ENCODE data around the gene BCKDHB. TPM values are rescaled to one million over a fixed set of nuclear protein-coding genes. Genes with fewer than 3 reads are reported as not detected.

BCKDHB gene
- total and polyA plus RNA-seq, 2 donors (not counting 3 experiments of a cell fraction or from before 2014, with no cell fraction given) = 5.6 to 12.2 TPM

DNA sequence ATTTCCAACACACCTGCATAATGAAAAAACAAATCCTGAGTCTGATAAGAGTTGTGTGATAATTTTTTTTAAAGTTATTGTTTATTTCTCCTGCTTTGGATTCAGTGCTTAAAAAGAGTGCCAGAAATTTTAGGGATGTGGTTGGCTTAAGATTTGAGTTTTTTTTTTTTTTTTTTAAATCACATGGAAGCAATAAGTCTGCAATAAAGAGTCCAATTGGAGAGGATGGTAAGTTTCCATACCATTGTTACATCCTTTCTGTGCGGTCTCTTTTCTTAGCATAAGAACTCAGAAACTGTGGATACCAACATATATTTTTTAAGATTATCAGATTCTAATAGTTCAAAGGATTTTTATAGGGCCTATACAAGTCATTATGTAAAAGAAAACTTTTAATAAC, 171.0 kb downstream of the BCKDHB start:
- no peaks in the 10 kb centered on the region for H4K20me1 ChIP-seq (replicated peaks; ENCODE audit: control insufficient read depth, extremely low read depth, insufficient read depth, low read length)
- H3K36me3 ChIP-seq (ENCODE audit: control insufficient read depth in 2 of 2, extremely low read depth in 1 of 2, insufficient read depth in 2 of 2, low read length in 2 of 2) = no peaks in the 10 kb centered on the region
- H3K27me3 ChIP-seq (ENCODE audit: control insufficient read depth in 2 of 2, insufficient read depth in 2 of 2, low read length in 2 of 2) = no peaks in the 10 kb centered on the region
- H3K4me1 ChIP-seq (ENCODE audit: control insufficient read depth, extremely low read depth, insufficient read depth, low read length) = no peaks in the 10 kb centered on the region
- no peak overlapping the region for H3K4me3 ChIP-seq (replicated peaks in 1 of 3; ENCODE audit: insufficient read depth in 1 of 3, low read depth in 1 of 3, low read length in 3 of 3)
- H2AFZ ChIP-seq (ENCODE audit: low read depth, low read length) = no peak overlapping the region
- no peak overlapping the region for H3K27ac ChIP-seq (ENCODE audit: insufficient read depth, low read depth, low read length)
- FAIRE-seq = no peak
- no TSS peak for BruUV-seq (replicated peaks)
- no peaks in the 10 kb centered on the region for H3K9me3 ChIP-seq (replicated peaks; ENCODE audit: control insufficient read depth, insufficient read depth, low read length)
- H3K9ac ChIP-seq (replicated peaks; ENCODE audit: extremely low read depth, insufficient read depth, low read length) = no peak overlapping the region
- dilution Hi-C loops (cut with MboI; ENCODE audit: extremely low pct_ligation_motif_present, low sequenced_read_pairs) (no loop called here), intact Hi-C loops (cut with micrococcal nuclease) (no loop called here)
- no peak for TF ChIP-seq MYC (IDR thresholded peaks at IDR 0.05; ENCODE audit: low read depth, low read length)
- no peak for TF ChIP-seq EZH2 (IDR thresholded peaks at IDR 0.05; ENCODE audit: borderline replicate concordance, low read depth, low read length, severe bottlenecking)
- no peak for TF ChIP-seq POLR2A (IDR thresholded peaks at IDR 0.05; ENCODE audit: low read depth, low read length)
- no peak for TF ChIP-seq JUN (IDR thresholded peaks at IDR 0.05; ENCODE audit: borderline replicate concordance, insufficient read depth, insufficient read length, low read depth)
- TF ChIP-seq, protein P1, sequence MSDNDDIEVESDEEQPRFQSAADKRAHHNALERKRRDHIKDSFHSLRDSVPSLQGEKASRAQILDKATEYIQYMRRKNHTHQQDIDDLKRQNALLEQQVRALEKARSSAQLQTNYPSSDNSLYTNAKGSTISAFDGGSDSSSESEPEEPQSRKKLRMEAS (IDR thresholded peaks at IDR 0.05; ENCODE audit: insufficient read depth, insufficient read length) = no peak
- no peak for TF ChIP-seq POLR2AphosphoS5 (IDR thresholded peaks at IDR 0.05; ENCODE audit: insufficient read depth, low read depth, low read length)
- TF ChIP-seq, protein P2, sequence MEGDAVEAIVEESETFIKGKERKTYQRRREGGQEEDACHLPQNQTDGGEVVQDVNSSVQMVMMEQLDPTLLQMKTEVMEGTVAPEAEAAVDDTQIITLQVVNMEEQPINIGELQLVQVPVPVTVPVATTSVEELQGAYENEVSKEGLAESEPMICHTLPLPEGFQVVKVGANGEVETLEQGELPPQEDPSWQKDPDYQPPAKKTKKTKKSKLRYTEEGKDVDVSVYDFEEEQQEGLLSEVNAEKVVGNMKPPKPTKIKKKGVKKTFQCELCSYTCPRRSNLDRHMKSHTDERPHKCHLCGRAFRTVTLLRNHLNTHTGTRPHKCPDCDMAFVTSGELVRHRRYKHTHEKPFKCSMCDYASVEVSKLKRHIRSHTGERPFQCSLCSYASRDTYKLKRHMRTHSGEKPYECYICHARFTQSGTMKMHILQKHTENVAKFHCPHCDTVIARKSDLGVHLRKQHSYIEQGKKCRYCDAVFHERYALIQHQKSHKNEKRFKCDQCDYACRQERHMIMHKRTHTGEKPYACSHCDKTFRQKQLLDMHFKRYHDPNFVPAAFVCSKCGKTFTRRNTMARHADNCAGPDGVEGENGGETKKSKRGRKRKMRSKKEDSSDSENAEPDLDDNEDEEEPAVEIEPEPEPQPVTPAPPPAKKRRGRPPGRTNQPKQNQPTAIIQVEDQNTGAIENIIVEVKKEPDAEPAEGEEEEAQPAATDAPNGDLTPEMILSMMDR (IDR thresholded peaks at IDR 0.05; ENCODE audit: extremely low read depth in 1 of 2, insufficient read depth in 1 of 2, low read depth in 1 of 2, low read length in 2 of 2) = no peak
- TF ChIP-seq FOS (IDR thresholded peaks at IDR 0.05; ENCODE audit: borderline replicate concordance, insufficient read depth, low read length) = no peak
- no peak for TF ChIP-seq GATA2 (IDR thresholded peaks at IDR 0.05; ENCODE audit: insufficient read depth, insufficient read length, low read depth, low read length)
- no peak for DNase-seq (ENCODE audit: low read depth, low spot score)
- ChIA-PET CTCF (interaction anchor here (2.5 kb wide), 1 partner anchor 10 kb away, joined by 9 read pairs; no protein-coding TSS in a partner anchor), POLR2A (no interaction called here)
- no peaks in the 10 kb centered on the region for H3K9me1 ChIP-seq (replicated peaks; ENCODE audit: control insufficient read depth, extremely low read depth, insufficient read depth, low read length)
- no peaks in the 10 kb centered on the region for H3K79me2 ChIP-seq (ENCODE audit: control insufficient read depth, insufficient read depth, low read length)
- no peak overlapping the region for H3K4me2 ChIP-seq (ENCODE audit: insufficient read depth, low read length)

All from endothelial cell of umbilical vein (primary cell).